ENCODE data around the gene CLDN14. TPM values are rescaled to one million over a fixed set of nuclear protein-coding genes. Genes with fewer than 3 reads are reported as not detected.

The CLDN14 gene
- total RNA-seq, 4 donors from 2014 or later = not detected

DNA sequence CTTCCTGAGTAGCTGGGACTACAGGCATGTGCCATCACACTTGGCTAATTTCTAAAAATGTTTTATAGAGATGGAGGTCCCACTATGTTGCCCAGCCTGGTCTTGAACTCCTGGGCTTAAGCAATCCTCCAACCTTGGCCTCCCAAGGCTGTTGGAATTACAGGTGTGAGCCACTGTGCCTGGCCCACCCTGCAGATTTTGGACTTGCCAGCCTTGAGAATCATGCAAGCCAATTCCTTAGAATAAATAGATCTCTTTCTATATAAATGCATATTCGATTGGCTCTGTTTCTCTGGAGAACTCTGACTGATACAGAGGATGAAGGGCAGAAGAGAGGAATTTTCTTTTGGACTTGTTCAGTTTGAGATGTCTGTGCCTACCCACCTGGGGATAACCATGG lies 6.7 kb downstream of the CLDN14 start:
- Histone ChIP-seq H3K4me3 (no peak overlapping the region), H3K27ac (replicated peaks in 1 of 4) (no peak overlapping the region), H3K27me3 (peaks cover 0 to 5% (median 0%) of the 10 kb centered on the region in 4 donors), H3K4me1 (no peaks in the 10 kb centered on the region), H3K36me3 (no peaks in the 10 kb centered on the region), H3K9me3 (peaks cover 0 to 5% (median 0%) of the 10 kb centered on the region in 4 donors)
- DNase-seq (ENCODE audit: extremely low spot score) = no peak
- no peak for TF ChIP-seq EP300 (IDR thresholded peaks at IDR 0.05)
- TF ChIP-seq POLR2A (IDR thresholded peaks at IDR 0.05; ENCODE audit: low read depth) = no peak
- no peak for TF ChIP-seq POLR2AphosphoS5 (IDR thresholded peaks at IDR 0.05)
- TF ChIP-seq, protein P1, sequence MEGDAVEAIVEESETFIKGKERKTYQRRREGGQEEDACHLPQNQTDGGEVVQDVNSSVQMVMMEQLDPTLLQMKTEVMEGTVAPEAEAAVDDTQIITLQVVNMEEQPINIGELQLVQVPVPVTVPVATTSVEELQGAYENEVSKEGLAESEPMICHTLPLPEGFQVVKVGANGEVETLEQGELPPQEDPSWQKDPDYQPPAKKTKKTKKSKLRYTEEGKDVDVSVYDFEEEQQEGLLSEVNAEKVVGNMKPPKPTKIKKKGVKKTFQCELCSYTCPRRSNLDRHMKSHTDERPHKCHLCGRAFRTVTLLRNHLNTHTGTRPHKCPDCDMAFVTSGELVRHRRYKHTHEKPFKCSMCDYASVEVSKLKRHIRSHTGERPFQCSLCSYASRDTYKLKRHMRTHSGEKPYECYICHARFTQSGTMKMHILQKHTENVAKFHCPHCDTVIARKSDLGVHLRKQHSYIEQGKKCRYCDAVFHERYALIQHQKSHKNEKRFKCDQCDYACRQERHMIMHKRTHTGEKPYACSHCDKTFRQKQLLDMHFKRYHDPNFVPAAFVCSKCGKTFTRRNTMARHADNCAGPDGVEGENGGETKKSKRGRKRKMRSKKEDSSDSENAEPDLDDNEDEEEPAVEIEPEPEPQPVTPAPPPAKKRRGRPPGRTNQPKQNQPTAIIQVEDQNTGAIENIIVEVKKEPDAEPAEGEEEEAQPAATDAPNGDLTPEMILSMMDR (IDR thresholded peaks at IDR 0.05) = no peak
- WGBS = 85% methylated on average over 1 of the region's 1 CpG
- intact Hi-C loops (cut with DNase I) = no loop called here

DNA sequence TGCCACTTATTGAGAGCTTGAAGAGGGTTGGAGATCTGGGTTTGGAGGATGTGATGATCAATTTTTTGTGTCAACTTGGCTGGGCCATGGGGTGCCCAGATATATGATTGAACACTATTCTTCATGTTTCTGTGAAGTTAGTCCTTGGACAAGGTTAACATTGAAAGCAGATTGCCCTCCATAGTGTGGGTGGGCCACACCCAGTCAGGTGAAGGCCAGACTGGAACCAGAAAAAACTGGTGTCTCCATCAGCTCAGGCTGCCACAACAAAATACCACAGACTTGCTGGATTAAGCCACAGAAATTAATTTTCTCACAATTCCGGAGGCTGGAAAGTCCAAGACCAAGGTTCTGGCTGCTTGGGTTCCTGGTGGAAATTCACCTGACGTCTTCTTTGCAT lies 7.5 kb downstream of the CLDN14 start:
- H3K4me1 ChIP-seq = no peaks in the 10 kb centered on the region
- H3K27me3 ChIP-seq = peaks cover 0 to 7% (median 0%) of the 10 kb centered on the region in 4 donors
- no peak overlapping the region for H3K27ac ChIP-seq (replicated peaks in 1 of 4)
- DNase-seq (ENCODE audit: extremely low spot score) = no peak
- 94% methylated on average over 2 of the region's 2 CpGs for WGBS
- H3K9me3 ChIP-seq = peaks cover 0 to 5% (median 0%) of the 10 kb centered on the region in 4 donors
- H3K4me3 ChIP-seq = no peak overlapping the region
- intact Hi-C loops (cut with DNase I) = no loop called here
- no peaks in the 10 kb centered on the region for H3K36me3 ChIP-seq
- TF ChIP-seq POLR2AphosphoS5 (IDR thresholded peaks at IDR 0.05) (no peak), POLR2A (IDR thresholded peaks at IDR 0.05; ENCODE audit: low read depth) (no peak), EP300 (IDR thresholded peaks at IDR 0.05) (no peak)
- TF ChIP-seq, protein P1 (IDR thresholded peaks at IDR 0.05) = no peak

DNA sequence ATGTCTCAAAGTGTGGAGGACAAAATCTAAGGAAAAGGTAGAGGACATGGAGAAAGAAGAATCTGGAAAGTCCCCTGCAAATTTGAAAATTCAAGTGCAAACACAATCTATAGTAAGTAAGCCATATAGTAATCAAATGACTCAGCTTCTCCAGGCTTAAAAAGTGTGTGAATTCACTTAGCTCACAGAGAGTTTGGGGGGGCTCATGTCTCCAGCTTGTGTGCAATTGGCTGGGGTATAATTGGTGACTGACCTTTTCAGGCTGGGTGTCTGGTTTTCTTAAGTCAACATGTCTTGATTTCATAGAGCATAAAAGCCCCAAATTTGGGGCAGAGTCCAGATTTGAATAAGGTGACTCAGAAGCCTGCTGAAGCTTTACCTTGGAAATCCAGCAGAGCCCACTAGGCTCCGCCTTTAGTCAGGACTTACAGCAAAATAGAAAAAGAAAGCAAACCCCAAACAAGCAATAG lies 8.6 kb downstream of the CLDN14 start:
- Histone ChIP-seq H3K4me1 (no peaks in the 10 kb centered on the region), H3K27ac (replicated peaks in 1 of 4) (no peak overlapping the region), H3K36me3 (no peaks in the 10 kb centered on the region), H3K9me3 (peaks cover 0 to 5% (median 0%) of the 10 kb centered on the region in 4 donors), H3K27me3 (peaks cover 0 to 12% (median 0%) of the 10 kb centered on the region in 4 donors), H3K4me3 (no peak overlapping the region)
- whole genome bisulfite sequencing = 93% methylated on average over 1 of the region's 1 CpG
- no peak for DNase-seq (ENCODE audit: extremely low spot score)
- intact Hi-C loops (cut with DNase I) = no loop called here
- TF ChIP-seq POLR2AphosphoS5 (IDR thresholded peaks at IDR 0.05) (no peak), POLR2A (IDR thresholded peaks at IDR 0.05; ENCODE audit: low read depth) (no peak), EP300 (IDR thresholded peaks at IDR 0.05) (no peak)
- TF ChIP-seq, protein P1 (IDR thresholded peaks at IDR 0.05) = no peak

DNA sequence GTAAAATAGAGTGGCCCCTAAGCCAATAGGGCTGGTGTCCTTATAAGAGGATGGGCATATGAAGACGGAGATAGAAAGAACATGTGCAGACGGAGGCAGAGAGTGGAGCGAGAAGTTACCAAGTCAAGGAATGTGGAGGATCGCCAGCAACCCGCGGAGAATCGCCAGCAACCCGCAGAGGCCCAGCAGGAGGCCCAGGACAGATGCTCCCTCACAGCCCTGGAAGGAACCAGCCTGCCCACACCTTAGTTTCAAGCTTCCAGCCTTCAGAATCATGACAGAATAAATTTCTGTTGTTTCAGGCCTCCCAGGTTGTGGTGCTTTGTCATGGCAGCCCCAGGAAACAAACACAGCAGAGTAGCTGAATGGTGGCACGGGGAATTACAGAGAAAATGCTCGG lies 9.6 kb downstream of the CLDN14 start:
- Histone ChIP-seq H3K4me1 (no peaks in the 10 kb centered on the region), H3K27ac (replicated peaks in 1 of 4) (no peak overlapping the region), H3K4me3 (no peak overlapping the region), H3K27me3 (peaks cover 0 to 17% (median 0%) of the 10 kb centered on the region in 4 donors), H3K36me3 (no peaks in the 10 kb centered on the region), H3K9me3 (peaks cover 0 to 5% (median 0%) of the 10 kb centered on the region in 4 donors)
- 79% methylated on average over 10 of the region's 10 CpGs for WGBS
- DNase-seq (ENCODE audit: extremely low spot score) = no peak
- no peak for TF ChIP-seq POLR2A (IDR thresholded peaks at IDR 0.05; ENCODE audit: low read depth)
- TF ChIP-seq, protein P1 (IDR thresholded peaks at IDR 0.05) = no peak
- no peak for TF ChIP-seq POLR2AphosphoS5 (IDR thresholded peaks at IDR 0.05)
- no peak for TF ChIP-seq EP300 (IDR thresholded peaks at IDR 0.05)
- intact Hi-C loops (cut with DNase I) = no loop called here

DNA sequence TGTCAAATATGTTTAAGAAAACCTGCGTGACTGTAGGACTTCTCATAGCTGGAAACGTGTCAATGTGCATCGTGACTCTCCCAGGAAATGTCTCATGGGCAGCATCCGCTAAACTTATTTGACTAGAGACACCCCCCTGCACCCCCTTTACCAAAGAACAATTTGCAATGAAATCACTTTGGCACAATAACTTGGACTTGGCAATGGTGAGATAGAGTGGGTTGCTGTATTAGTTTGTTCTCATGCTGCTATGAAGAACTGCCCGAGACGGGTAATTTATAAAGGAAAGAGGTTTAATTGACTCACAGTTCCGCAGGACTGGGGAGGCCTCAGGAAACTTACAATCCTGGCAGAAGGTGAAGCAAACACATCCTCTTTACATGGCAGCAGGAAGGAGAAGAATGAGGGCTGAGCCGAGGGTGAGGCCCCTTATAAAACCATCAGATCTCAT lies 13.8 kb downstream of the CLDN14 start:
- Histone ChIP-seq H3K4me3 (no peak overlapping the region), H3K27ac (replicated peaks in 1 of 4) (no peak overlapping the region), H3K9me3 (no peaks in the 10 kb centered on the region), H3K27me3 (peaks cover 0 to 53% (median 0%) of the 10 kb centered on the region in 4 donors), H3K4me1 (peaks cover 0 to 7% (median 0%) of the 10 kb centered on the region in 4 donors), H3K36me3 (no peaks in the 10 kb centered on the region)
- no peak for DNase-seq (ENCODE audit: extremely low spot score)
- WGBS = 83% methylated on average over 8 of the region's 8 CpGs
- intact Hi-C loops (cut with DNase I) = no loop called here
- TF ChIP-seq EP300 (IDR thresholded peaks at IDR 0.05) = no peak
- TF ChIP-seq POLR2AphosphoS5 (IDR thresholded peaks at IDR 0.05) = no peak
- TF ChIP-seq, protein P1 (IDR thresholded peaks at IDR 0.05) = no peak
- TF ChIP-seq POLR2A (IDR thresholded peaks at IDR 0.05; ENCODE audit: low read depth) = no peak

All from esophagus muscularis mucosa (tissue), 4 donors.